Measurements from ENCODE around the gene DPYSL5. TPM values are rescaled to one million over a fixed set of nuclear protein-coding genes. Genes with fewer than 3 reads are reported as not detected.

The DPYSL5 gene
- total and polyA plus RNA-seq, 2 of the 8 experiments (the other 6 are each of a cell fraction or from before 2014, with no cell fraction given) = 11.9 to 16.4 TPM

- TF ChIP-seq CHD7 (IDR thresholded peaks at IDR 0.05; ENCODE audit: insufficient replicate concordance, low read length) = no peak
- no peak for TF ChIP-seq POLR2AphosphoS5 (IDR thresholded peaks at IDR 0.05; ENCODE audit: low read depth, low read length)
- no peak for TF ChIP-seq TCF12 (IDR thresholded peaks at IDR 0.05; ENCODE audit: low read depth, low read length)
- no peak for TF ChIP-seq CBX8 (IDR thresholded peaks at IDR 0.05; ENCODE audit: borderline replicate concordance, low read depth, low read length)
These were observed 116.7 kb downstream of the DPYSL5 start (continued) for GRCh38 chr2:26964446-26965130.
